Keratinocyte (primary cell): Measurements from ENCODE around the gene MTNR1B.

ENCODE experiments used
- EZH2 ChIP-seq: IDR thresholded peaks from one replicate; pipeline ENCODE4 v1.6.1; 2012; ENCODE audit warnings: inconsistent platforms, mild to moderate bottlenecking, low read length, moderate library complexity
- TF ChIP-seq, protein P1 (sequence below), 3 experiments: IDR thresholded peaks in 1 of 3; conservative IDR thresholded peaks in 1 of 3; optimal IDR thresholded peaks in 1 of 3; 2 replicates in 2 of 3; 3 replicates in 1 of 3; pipeline versions ENCODE3 to v1.5.1; 2011; ENCODE audit warnings: low read length in 3 of 3, mild to moderate bottlenecking in 3 of 3, moderate library complexity in 2 of 3, control low read depth in 1 of 3, inconsistent platforms in 1 of 3; ENCODE audit not compliant: insufficient read depth in 2 of 3; ENCODE audit errors: extremely low read depth in 1 of 3

DNA sequence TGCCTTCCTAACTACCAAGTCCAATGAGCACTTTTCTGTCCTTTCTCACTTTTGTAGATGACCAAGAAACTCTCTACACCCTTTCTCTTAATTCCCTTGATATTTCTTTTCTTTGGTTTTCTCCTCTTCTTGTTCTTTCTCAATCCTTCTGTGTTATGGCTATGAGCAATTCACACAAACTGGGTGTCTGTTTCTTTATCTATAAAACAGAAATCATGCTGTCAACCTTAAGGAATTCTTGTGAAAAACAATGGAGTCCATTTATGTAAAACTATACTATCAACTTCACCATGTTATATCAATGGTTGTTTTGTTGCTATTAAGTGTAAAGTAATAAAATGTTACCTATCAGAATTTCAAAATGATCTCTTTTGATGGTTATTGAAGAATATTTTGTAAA lies 7.2 kb downstream of the MTNR1B start:
- TF ChIP-seq, protein P1, sequence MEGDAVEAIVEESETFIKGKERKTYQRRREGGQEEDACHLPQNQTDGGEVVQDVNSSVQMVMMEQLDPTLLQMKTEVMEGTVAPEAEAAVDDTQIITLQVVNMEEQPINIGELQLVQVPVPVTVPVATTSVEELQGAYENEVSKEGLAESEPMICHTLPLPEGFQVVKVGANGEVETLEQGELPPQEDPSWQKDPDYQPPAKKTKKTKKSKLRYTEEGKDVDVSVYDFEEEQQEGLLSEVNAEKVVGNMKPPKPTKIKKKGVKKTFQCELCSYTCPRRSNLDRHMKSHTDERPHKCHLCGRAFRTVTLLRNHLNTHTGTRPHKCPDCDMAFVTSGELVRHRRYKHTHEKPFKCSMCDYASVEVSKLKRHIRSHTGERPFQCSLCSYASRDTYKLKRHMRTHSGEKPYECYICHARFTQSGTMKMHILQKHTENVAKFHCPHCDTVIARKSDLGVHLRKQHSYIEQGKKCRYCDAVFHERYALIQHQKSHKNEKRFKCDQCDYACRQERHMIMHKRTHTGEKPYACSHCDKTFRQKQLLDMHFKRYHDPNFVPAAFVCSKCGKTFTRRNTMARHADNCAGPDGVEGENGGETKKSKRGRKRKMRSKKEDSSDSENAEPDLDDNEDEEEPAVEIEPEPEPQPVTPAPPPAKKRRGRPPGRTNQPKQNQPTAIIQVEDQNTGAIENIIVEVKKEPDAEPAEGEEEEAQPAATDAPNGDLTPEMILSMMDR (optimal IDR thresholded peaks at IDR 0.05 in 1 of 3, IDR thresholded peaks at IDR 0.05 in 1 of 3, conservative IDR thresholded peaks at IDR 0.05 in 1 of 3; ENCODE audit: extremely low read depth in 1 of 3, insufficient read depth in 2 of 3, low read length in 3 of 3): no peak
- no peak for TF ChIP-seq EZH2
